ENCODE measurements around the gene CAMK2A.

- TF ChIP-seq, protein P1, sequence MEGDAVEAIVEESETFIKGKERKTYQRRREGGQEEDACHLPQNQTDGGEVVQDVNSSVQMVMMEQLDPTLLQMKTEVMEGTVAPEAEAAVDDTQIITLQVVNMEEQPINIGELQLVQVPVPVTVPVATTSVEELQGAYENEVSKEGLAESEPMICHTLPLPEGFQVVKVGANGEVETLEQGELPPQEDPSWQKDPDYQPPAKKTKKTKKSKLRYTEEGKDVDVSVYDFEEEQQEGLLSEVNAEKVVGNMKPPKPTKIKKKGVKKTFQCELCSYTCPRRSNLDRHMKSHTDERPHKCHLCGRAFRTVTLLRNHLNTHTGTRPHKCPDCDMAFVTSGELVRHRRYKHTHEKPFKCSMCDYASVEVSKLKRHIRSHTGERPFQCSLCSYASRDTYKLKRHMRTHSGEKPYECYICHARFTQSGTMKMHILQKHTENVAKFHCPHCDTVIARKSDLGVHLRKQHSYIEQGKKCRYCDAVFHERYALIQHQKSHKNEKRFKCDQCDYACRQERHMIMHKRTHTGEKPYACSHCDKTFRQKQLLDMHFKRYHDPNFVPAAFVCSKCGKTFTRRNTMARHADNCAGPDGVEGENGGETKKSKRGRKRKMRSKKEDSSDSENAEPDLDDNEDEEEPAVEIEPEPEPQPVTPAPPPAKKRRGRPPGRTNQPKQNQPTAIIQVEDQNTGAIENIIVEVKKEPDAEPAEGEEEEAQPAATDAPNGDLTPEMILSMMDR (IDR thresholded peaks at IDR 0.05), result no peak
- no peak for TF ChIP-seq POLR2A (IDR thresholded peaks at IDR 0.05)
Observed at GRCh38 chr5:150293091-150293941, 3.7 kb upstream of the CAMK2A start.
